Measurements from ENCODE around the gene COBL.

The COBL gene

DNA sequence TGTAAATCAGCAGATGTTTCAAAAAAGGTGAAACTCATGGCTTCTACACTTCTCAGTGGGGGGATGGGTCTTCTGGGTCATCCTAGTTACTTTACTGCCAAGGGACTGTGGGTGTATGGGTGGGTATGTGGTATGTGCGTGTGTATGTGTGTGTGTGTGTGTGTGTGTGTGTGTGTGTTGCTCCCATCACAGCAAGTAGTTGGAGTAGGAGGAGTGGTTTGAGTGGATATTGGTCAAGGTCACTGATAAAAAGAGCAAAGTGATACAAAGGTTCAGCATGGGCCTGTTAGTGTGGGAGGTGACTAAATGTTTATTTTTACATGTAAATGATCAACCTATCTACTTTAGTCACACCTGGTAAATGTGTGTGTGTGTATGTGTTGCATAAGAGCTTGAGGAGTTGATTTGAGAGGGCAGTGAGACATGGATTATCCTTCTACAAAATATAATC lies 11.8 kb upstream of the COBL start:
- DNase-seq (ENCODE audit: low read depth in 2 of 2): no peak

DNA sequence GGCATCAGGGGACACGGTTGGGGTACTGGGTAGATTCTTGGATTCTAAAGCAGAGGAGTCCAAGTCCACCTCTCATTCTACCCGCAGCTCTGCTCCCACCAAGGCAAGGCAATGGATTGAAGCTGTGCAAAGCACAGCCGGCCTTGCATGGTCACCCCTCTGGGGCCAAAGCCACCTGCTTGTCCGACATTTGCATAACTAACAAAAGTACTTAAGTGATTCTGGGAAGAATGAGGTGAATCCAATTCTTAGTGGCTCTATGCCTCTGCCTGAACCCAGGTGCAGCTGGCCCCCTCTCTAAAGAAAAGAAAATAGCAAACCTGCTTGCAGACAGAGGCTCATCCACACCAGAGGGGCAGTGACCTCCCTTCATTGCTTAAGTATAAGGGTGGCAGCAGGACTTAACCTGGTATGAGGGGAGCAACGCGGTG lies 10.7 kb upstream of the COBL start:
- no peak for DNase-seq (ENCODE audit: low read depth in 2 of 2)

DNA sequence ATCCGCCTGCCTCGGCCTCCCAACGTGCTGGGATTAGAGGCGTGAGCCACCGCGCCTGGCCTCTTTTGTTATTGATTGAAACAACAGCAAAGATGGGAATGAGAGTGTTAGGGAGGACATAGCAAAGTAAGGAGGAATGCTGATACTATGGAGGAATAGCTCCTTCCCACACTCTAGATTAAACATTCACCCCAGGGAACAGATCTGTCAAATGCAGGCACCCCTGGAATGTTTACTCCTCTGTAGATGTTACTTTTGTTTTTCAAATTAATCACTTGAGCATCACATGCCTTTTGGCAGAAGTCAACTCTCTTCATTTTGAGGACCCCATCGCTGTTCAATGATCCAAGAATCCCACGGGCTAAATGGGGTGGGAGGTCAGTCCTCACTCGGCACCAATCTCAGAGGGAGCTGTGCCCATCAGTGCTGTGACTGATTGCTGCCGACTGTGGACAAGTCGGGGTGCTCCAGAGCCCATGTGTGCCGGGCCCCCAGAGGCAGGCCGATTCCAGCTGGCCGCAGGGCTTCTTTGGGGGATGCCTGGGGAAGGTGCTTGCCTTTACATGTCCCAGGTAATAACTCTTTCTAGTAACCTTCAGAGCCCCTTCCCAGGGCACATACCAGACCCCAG lies 10.2 kb upstream of the COBL start:
- no peak for DNase-seq (ENCODE audit: low read depth in 2 of 2)

DNA sequence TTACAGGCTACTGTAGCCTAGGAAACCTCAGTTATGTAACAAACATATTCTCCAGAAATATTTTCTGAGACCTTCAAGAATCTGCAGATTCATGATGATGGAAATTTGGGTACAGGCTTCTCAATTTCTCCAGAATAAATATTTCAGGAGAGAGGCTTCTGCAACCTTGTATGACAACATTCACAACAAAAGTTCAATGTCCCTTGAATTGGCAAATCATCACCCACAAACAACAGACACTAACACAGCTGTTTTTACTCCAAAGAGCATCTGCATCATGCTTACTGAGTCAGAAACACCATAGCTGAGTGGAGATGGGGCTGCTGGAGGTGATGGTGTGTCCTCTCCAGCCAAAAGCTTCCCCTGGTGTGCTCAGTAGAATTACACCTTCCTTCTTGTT lies 9.3 kb upstream of the COBL start:
- no peak for DNase-seq (ENCODE audit: low read depth in 2 of 2)

DNA sequence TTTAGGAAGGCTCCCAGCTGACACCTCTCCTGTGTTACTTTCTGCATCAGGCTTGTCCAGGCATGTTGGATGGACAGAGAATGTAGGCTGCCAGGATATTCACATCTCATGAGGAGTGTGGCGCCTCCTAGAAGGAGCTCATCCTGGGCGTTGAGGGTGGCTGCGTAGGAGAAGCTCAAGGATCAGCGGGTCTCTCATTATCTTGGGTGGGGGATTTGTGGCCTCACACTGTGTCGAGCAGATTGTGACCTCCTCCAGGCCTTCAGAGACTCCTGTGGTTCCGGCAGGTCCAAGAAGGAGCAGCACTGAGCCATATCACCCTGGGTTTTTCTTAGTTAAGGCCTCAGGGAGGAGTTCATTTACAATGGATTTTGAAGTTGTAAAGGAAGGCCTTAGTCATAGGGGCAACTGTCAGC lies 8.7 kb upstream of the COBL start:
- DNase-seq (ENCODE audit: low read depth in 2 of 2): no peak

DNA sequence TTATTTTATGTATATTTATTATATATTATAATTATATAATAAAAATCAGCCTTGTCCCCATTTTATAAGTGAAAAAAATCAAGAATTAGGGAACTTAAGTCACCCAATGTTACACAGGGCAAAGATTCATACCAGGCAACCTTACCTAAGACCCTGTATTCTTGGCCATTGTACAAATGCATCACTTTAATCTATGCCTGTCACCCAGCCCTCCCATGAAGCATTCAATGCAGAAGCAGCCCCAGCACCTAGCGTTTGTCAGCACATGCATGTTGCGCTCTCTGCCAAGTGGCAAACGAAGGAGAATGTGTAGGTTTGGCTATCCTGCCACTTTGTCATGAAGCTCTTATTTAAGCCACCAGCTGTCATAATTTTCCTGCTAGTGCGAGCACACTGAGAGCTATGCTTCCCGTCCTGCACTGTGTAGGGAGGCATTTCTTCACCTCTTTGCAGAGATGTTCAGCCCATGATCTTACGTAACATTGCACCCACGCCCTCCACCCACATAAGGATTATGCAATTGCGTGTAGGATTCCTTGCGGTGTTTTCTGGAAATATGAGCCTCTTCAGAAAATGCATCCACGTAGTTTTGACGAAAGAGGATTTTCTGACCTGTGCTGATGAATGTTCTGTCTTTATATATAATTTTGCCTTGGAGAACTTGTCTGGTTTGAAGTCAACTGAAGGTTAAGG lies 7.7 kb upstream of the COBL start:
- DNase-seq (ENCODE audit: low read depth in 2 of 2): no peak

DNA sequence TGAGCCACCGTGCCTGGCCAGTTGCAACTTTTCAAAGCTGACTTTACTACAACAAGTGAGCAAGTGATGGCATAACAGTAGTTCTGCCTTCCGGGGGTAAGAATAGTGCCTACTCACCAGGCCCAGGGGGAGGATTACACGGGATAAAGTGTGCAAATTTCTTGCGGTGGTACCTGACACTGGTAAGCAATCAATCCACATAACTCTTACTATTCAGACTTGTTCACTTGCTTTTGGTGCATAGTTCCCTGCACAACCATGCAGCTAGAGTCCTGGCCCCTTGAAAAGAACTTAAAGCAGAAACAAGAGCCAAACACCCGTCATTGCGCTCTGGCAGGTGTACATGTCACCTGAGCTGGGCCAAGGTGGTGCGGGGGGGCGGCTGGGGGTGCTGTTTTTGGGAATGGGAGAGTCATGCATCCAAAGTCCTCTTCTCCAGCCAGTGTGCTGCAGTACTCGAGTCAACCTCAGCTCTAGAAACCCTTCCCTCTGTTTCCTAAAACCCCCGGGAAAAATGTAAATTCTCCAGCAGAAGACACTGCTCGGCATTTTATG lies 5.4 kb upstream of the COBL start:
- DNase-seq (ENCODE audit: low read depth in 2 of 2): no peak

DNA sequence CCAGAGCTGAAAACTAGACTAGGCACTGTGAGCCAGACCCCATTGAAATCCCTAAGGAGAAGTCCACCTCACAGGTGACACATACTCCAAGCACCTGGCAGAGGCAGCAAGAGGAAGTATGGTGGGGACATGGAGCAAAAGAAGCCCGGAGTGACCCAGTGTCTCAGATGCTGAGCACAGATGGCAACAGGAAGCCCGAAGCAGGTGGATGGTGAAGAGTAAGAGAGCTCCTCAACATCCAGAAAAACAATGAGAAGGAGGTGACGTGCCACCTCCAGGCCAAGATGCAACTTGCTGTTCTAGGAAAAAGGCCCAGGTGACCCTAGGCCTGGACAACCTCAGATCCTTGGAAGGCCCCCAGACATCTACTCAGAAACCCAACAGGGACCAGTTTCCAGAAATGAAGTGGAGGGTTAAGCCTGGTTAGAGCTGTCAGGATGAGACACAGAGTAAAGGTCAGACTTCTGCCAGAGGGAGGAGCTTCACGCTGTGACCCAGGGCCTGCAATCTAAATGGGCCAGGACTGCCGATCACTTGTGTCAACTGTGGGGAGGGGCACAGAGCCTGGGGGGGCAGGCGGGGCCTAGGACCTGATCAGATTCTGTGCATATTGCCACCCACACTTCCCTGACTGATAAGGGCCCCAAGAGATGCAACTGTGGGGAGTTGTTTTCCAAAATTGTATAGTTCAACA lies 2.4 kb upstream of the COBL start:
- DNase-seq (ENCODE audit: low read depth in 2 of 2): no peak

DNA sequence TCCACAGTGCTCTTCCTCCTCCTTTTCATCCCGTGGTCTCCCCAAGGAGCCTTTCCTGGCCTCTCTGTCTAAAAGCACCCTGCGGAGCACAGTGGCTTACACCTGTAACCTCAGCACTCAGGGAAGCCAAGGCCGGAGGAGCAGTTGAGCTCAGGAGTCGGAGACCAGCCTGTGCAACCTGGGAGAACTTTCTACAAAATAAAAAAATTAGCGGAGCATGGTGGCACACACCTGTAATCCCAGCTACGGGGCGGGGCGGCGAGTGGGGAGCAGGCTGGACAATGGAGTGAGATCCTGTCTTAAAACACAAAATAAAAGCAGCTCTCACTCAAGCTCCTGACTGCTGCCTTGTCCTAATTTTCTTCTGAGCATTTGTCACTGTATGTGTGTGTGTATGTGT lies 1.4 kb upstream of the COBL start:
- no peak for DNase-seq (ENCODE audit: low read depth in 2 of 2)

DNA sequence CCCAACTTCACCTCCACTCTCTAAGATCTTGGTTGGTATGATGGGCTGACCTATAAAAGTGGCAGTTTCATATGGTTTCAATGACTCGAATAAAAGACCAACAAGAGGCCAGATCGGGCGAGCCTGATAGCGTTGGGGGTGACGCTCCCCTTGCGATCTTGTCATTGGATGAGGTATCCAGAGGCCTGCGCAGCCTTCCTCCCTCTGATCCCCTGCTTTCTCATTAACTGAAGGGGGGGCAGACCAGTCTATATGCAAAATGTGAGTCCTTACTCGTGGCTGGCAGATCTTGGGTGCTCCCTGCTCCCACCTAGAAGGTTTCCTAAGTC lies 937 bp upstream of the COBL start:
- no peak for DNase-seq (ENCODE audit: low read depth in 2 of 2)

DNA sequence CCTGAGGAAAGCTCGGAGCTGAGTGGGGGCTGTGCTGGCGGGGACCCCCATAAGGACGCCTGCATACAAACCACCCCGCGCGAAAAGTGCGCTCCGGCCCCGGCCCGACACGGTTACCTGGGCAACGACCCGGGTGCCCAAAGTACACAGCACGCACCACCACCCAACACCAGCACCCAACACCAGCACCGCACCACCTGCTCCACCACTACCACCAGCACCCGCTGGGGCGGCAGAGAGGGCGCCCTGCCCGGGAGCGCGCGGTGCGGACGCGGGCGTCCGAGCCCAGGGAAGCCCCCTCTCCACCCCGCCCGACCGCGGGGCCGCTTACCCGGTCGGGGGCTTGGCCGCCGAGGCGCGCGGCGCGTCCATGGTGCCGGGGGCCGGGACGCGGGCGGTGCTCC lies 345 bp downstream of the COBL start:
- DNase-seq (ENCODE audit: low read depth in 2 of 2): no peak

DNA sequence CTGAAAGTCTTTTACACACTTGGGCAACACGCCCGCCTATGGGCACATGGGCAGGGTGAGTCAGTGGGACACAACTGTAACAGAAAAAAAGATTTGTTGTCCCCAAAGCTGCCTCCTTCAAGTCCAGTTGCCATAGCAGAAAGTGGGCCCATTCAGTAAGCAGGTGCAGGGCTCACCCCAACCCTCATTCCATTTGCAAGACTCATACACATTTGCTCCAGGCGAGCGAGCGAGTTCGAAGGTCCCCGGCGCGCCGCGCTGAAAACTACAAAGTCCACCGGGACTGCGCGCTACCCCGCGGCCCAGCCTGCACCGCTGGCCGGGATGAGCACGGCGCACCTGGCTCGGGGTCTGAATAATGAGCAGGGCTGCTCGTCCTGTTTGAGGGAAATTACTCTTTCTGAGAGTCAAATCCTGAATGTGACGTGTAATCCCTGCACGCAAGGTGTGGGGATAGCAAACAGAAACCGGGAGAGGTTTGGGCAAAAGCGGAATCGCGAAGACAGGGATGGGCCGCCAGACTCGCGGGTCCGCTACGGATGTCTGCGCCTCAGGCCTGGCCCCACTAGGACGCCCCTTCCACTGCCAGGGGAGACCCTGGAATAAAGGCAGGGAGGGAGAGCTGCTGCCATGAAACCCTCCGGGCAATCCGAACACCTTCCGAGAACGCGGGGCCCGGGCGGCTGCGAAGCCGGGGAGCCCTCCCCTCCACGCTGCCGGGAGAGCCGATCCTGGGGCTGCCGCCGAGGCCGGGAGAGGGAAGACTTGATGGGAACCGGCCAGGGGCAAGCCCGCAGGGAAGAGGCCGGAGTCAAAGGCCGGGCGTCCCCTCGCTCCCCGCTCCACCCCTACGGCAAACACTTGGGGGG lies 982 bp downstream of the COBL start:
- no peak for DNase-seq (ENCODE audit: low read depth in 2 of 2)

DNA sequence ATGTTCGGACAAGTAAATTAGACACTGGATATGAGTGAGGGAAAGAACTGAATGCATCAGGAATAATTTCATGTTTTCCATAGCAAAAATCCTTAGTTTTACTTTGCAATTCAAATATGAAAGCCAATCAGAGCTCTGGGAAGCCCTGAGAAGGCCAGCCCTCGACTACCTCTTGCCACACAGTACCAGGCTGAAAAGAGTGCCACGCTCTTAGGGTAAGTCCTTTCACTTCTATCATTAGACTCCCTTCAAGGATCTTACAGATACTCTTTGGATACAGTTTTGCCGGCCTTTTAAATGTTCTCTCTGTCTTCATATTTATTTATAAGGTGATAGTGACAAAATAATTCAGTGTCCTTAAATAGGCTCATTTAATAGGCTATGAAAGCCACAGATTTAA lies 1.9 kb downstream of the COBL start:
- no peak for DNase-seq (ENCODE audit: low read depth in 2 of 2)

DNA sequence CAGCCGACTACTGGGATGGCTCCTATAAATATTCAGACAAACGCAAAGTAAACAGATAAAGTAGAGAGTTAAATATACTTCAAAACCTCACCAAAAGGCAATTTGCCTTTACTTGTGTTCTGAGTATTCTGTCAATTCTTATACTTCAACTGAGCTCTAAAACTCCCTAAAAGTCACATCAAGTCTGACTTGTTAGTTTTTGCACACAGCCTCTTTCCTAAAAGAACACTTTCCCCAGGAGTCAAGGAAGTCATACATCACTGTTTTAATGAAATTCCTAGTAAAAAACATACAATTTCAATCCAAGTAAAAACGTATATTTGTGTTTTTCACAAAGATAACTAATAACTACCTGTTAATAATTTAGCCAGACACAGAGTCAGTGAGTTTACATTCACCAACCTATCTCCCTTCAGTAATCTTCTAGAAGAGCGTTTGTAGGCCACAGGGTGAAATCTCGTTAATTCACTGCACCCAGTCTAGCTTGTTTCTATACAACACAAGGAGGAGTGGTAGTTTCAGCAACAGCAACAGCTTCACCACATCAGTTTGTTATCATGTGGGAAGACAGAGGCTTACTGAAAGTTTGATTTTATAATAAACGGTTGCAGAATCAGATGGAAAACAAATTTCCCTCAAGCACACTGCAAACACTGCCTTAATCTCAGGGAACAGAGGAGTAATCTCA lies 2.7 kb downstream of the COBL start:
- DNase-seq (ENCODE audit: low read depth in 2 of 2): no peak

DNA sequence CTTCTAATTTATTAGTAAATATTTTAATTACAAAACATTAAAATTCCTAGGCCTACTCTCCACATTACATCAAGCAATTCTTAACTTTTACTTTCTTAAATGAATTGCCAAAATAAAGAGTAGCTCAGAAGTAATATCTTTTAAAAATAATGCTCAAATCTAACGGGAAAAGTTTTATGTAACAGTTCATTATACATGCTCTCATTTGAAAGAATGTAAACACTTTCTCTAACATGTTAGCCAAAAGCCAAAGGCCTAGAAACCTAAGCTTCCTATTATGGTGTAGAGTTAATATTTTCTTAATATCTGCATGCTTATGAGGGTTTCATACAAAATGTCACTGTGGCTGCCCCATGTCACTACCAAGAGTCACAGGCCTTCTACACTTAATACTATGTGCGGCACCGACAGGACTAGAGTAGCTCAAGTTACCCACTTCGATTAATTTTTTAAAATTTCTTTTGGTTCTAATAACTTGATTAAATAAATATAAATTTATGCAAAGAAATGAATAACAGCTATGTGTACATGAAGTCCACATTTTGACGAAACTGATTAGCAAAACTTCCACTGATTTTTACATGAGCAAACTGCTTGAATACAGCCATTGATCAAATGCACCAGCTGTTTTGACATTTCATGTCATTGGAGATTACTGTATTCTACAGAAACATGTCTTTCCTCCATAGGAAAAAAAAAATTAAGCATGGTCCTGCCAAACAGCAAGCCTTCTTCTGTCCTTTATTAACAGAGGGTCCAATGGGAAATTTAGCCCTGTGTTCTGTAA lies 3.5 kb downstream of the COBL start:
- DNase-seq (ENCODE audit: low read depth in 2 of 2): no peak

DNA sequence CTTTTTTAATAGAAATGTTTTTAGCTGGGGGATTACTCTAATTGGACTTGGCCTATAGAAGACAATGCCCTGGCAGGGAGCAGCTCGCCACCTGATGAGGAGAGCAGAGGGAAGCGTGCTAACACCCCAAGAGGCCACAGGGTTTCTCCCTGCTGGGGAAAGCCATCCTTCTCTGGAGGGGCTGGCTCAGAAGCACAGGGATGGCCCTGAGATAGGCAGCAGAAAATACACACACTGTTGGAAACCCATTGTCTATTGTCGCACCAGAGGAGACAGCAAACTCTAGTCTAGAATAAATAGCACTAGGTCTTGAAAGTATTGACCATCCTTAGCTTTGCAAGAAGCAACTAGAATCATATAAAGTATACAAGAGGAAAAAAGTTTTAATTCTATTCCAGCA lies 5.4 kb downstream of the COBL start:
- DNase-seq (ENCODE audit: low read depth in 2 of 2): no peak

DNA sequence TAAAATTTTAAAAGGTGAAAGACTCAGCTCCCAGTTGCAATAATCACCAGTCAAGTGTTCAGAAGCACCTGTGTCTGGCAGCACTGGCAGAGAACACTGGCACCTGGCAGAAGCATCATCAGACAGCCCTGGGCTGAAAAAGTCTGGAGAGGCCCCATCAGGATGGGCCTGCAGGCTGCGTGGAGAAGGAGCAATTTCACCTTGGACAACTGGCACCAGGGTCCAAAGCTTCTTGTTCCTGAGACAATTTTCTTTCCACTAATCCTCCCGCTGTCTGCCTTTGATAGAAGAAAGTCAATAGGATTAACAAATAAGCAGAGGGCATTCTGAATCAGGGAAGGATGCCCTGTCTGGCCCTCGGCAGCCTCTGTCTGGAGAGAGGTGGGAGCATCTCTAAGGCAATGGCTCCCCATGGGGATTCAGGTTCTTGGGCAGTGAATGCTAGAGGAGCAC lies 6.5 kb downstream of the COBL start:
- no peak for DNase-seq (ENCODE audit: low read depth in 2 of 2)

DNA sequence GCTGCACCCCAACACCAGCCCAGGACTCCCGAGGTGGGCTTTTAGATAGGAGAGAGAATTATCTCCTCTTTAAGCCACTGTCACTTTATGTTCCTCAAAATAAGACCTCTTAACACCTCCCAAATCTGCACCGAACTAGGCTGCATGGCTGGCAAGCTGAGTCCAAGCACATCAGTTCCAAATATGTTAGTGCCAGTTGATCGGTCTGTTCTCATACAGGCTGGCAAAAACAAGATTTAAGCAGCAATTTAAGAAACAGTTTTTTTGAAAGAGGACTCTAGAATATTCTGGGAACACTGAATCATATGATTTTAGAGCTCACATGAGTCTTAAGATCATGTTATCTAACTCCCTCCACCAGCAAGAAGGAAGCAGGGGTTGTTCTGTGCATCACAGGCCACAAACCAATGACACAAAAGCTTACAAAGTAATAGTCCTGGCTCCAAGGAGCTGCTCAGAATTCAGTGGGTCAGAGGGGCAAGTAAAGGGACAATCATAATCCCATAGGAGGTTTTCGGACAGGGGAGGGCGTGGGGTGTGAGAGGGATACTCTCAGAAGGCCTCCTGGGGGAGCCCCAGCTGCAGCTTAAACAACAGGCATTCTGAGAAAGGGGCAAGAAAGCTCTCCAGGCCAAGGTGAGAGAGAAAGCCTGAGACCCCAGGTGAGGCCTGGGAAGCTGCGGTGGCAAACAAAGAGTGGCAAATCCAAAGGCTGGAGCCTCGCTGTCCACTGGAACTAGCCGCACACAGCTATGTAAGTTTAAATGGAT lies 7.1 kb downstream of the COBL start:
- no peak for DNase-seq (ENCODE audit: low read depth in 2 of 2)

DNA sequence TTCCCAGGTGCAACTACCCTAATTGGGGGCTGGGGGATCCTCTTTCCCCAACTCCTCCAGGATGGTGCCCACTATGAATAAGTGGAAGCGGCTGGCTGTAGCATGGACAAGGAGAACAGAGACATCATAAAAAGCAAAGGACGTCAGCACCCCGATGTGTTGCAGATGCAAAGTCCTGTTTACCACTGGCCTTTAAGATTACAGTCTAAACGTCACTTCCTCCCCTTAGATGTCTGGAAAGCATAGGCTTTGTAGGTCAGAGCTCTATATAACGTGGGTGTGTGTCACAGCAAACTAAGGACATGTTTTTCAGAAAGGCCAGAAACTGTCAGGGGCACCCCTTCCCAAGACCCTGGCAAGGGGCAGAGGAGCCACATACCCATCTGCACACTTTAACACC lies 7.9 kb downstream of the COBL start:
- no peak for DNase-seq (ENCODE audit: low read depth in 2 of 2)

DNA sequence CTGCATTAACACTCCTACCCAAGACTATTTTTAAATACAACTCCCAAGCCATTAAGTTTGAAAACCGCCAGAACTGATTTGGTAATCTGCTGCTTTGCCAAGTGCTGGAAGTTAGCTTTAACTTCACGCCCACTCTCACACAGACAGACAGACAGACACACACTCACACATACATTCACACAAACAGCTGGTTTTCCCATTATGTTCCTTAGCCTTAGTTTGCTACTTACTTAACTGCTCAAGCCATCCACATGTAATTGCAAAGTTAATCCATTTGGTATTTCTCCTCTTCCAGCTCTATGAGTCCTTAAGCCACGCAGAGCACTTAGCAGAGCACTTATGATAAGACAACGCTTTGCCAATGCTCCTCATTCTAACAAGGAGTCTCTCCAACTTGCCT lies 8.3 kb downstream of the COBL start:
- DNase-seq (ENCODE audit: low read depth in 2 of 2): no peak

Data from stimulated activated CD4-positive, alpha-beta T cell treated with anti-CD3 and anti-CD28 coated beads, Interleukin-15, amount 100 ng/mL, for 48 hours (primary cell).